OCI-LY7 (cell line): ENCODE measurements around the gene C10orf62. TPM values are rescaled to one million over a fixed set of nuclear protein-coding genes. Genes with fewer than 3 reads are reported as not detected.

Experiments used
- BruUV-seq: library from RNA; stranded (reverse); fragments of 400-500 nt; replicated peaks from 2 replicates; lab custom pipeline; 2021; lab: Mats Ljungman, UMichigan
- CTCF ChIA-PET: fragments of 300-600 bp; sonication (Branson Sonifier 250); formaldehyde crosslinking; loops from one replicate; lab custom pipeline; 2022; ENCODE audit warnings: antibody characterized with exemption; ENCODE audit not compliant: unreplicated experiment; lab: Charles Lee
- POLR2A ChIA-PET: fragments of 300-600 bp; sonication (Branson Sonifier 250); formaldehyde crosslinking; loops from one replicate; lab custom pipeline; 2022; ENCODE audit warnings: antibody characterized with exemption; lab: Charles Lee
- DNase-seq: peaks from one replicate; pipeline ENCODE4 v3.0.0-alpha.2; 2015; ENCODE audit warnings: low spot score
- H2AFZ ChIP-seq: fragments of 200-600 bp; sonication (generic), shearing (Covaris generic); 2 replicates; pipeline ENCODE4 v1.6.1; 2014; ENCODE audit warnings: mild to moderate bottlenecking, antibody characterized with exemption, low read length, moderate library complexity
- H3K27ac ChIP-seq: fragments of 200-600 bp; sonication (generic); 2 replicates; pipeline ENCODE4 v1.5.1; 2014; ENCODE audit warnings: mixed run types, low read depth, mild to moderate bottlenecking, moderate library complexity, low read length, inconsistent platforms; ENCODE audit not compliant: poor library complexity, severe bottlenecking
- H3K36me3 ChIP-seq: fragments of 200-600 bp; sonication (generic); 2 replicates; pipeline ENCODE4 v1.6.1; 2014; ENCODE audit warnings: mild to moderate bottlenecking, antibody characterized with exemption, low read length, moderate library complexity, mixed read lengths; ENCODE audit not compliant: insufficient read depth
- H3K4me1 ChIP-seq: fragments of 200-600 bp; sonication (generic); 2 replicates; pipeline ENCODE4 v1.5.1; 2014; ENCODE audit warnings: mild to moderate bottlenecking, low read length; ENCODE audit not compliant: insufficient read depth, poor library complexity, severe bottlenecking
- H3K4me2 ChIP-seq: fragments of 200-600 bp; sonication (generic); 2 replicates; pipeline ENCODE4 v1.6.1; 2014; ENCODE audit warnings: mild to moderate bottlenecking, low read length
- H3K4me3 ChIP-seq: fragments of 200-600 bp; sonication (generic); 2 replicates; pipeline ENCODE4 v1.5.1; 2014; ENCODE audit warnings: mild to moderate bottlenecking, low read depth, low read length; ENCODE audit not compliant: poor library complexity, severe bottlenecking
- H3K79me2 ChIP-seq: fragments of 200-600 bp; sonication (generic); 2 replicates; pipeline ENCODE4 v1.6.1; 2016; ENCODE audit warnings: low read depth, mild to moderate bottlenecking, low read length, moderate library complexity, mixed read lengths; ENCODE audit not compliant: insufficient read depth
- H3K9me2 ChIP-seq: fragments of 200-600 bp; sonication (generic); 2 replicates; pipeline ENCODE4 v1.6.1; 2016; ENCODE audit warnings: mild to moderate bottlenecking, low read length, mixed read lengths; ENCODE audit not compliant: insufficient read depth
- H3K9me3 ChIP-seq: fragments of 200-600 bp; sonication (generic); 2 replicates; pipeline ENCODE4 v1.6.1; 2014; ENCODE audit warnings: mild to moderate bottlenecking, mixed run types, low read length, mixed read lengths
- H4K20me1 ChIP-seq: fragments of 200-600 bp; sonication (generic); 2 replicates; pipeline ENCODE4 v1.6.1; 2014; ENCODE audit warnings: mild to moderate bottlenecking, antibody characterized with exemption, low read length, moderate library complexity, mixed read lengths; ENCODE audit not compliant: insufficient read depth
- EZH2phosphoT487 ChIP-seq: fragments of 200-600 bp; sonication (generic); IDR thresholded peaks from 2 replicates; pipeline ENCODE4 v1.6.1; 2018; ENCODE audit warnings: low read depth, borderline replicate concordance, mild to moderate bottlenecking, mixed run types, antibody characterized with exemption, low read length, moderate library complexity, mixed read lengths
- intact Hi-C: fragments of 100-400 bp; cut with micrococcal nuclease; formaldehyde crosslinking; loops from one replicate; pipeline ENCODE4 v1.10.0; 2022; ENCODE audit not compliant: unreplicated experiment
- total RNA-seq, 2 experiments: library from RNA; depleted of rRNA in 1 of 2; stranded (reverse); fragments of >200 nt in 1 of 2; shearing (Covaris generic) in 1 of 2; gene quantifications; 2 replicates each; pipeline ENCODE4 v1.2.3, GENCODE V29; 2014 to 2022
- TF ChIP-seq, protein P1 (sequence below): fragments of 200-600 bp; sonication (generic); conservative IDR thresholded peaks from 2 replicates; pipeline ENCODE4 v1.5.1; 2014; ENCODE audit warnings: mild to moderate bottlenecking, antibody characterized with exemption, low read length, moderate library complexity, mixed read lengths

The C10orf62 gene
- total RNA-seq, 2 experiments from 2014 or later = not detected

DNA sequence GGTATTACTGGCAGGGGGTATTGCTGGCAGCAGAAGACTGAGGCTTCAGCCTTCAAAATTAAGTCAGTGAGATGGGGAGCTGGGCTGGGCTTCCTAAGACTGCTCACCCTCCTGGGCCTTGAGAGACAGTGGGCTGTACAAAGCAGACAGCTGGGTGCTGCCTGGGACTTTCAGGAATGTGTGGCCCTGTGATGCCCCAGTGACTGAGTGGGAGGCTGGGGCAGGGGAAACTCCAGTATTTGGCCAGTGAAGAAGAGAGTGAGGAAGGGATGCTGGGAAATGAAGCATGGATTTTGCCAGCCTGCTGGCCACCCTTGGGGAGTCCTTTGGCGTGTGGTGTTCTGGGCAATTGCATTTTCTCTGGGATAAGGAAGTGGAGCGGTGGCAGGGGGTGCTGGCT, 16.5 kb upstream of the C10orf62 start:
- TF ChIP-seq, protein P1, sequence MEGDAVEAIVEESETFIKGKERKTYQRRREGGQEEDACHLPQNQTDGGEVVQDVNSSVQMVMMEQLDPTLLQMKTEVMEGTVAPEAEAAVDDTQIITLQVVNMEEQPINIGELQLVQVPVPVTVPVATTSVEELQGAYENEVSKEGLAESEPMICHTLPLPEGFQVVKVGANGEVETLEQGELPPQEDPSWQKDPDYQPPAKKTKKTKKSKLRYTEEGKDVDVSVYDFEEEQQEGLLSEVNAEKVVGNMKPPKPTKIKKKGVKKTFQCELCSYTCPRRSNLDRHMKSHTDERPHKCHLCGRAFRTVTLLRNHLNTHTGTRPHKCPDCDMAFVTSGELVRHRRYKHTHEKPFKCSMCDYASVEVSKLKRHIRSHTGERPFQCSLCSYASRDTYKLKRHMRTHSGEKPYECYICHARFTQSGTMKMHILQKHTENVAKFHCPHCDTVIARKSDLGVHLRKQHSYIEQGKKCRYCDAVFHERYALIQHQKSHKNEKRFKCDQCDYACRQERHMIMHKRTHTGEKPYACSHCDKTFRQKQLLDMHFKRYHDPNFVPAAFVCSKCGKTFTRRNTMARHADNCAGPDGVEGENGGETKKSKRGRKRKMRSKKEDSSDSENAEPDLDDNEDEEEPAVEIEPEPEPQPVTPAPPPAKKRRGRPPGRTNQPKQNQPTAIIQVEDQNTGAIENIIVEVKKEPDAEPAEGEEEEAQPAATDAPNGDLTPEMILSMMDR = no peak
- no peak for TF ChIP-seq EZH2phosphoT487
- no peak for DNase-seq
- Histone ChIP-seq H3K36me3 (no peaks in the 10 kb centered on the region), H4K20me1 (no peaks in the 10 kb centered on the region), H3K27ac (no peak overlapping the region), H3K4me3 (no peak overlapping the region), H2AFZ (no peak overlapping the region), H3K9me3 (no peaks in the 10 kb centered on the region), H3K9me2 (no peaks in the 10 kb centered on the region), H3K4me2 (no peak overlapping the region), H3K79me2 (no peaks in the 10 kb centered on the region), H3K4me1 (no peaks in the 10 kb centered on the region)
- CTCF ChIA-PET = interaction anchor here (1.6 kb wide), 1 partner anchor 39 kb away, joined by 3 read pairs; no protein-coding TSS in a partner anchor
- intact Hi-C loops = loop anchor here (5.0 kb wide), 1 partner anchor 159 kb away; no protein-coding TSS in a partner anchor
- no TSS peak for BruUV-seq
- POLR2A ChIA-PET = interaction anchor here (1.3 kb wide), 1 partner anchor 38 kb away, joined by 3 read pairs; no protein-coding TSS in a partner anchor

- intact Hi-C loops = loop anchor here (5.0 kb wide), 1 partner anchor 159 kb away; no protein-coding TSS in a partner anchor
- Histone ChIP-seq H3K36me3 (no peaks in the 10 kb centered on the region), H3K9me2 (no peaks in the 10 kb centered on the region), H3K27ac (no peak overlapping the region), H3K9me3 (no peaks in the 10 kb centered on the region), H3K4me3 (no peak overlapping the region), H3K4me2 (no peak overlapping the region), H3K4me1 (no peaks in the 10 kb centered on the region), H4K20me1 (no peaks in the 10 kb centered on the region), H3K79me2 (no peaks in the 10 kb centered on the region), H2AFZ (no peak overlapping the region)
- DNase-seq = no peak
- TF ChIP-seq, protein P1 = no peak
- no peak for TF ChIP-seq EZH2phosphoT487
- POLR2A ChIA-PET = no interaction called here
- no TSS peak for BruUV-seq
- CTCF ChIA-PET = no interaction called here
Measured at GRCh38 chr10:97573672-97574071, 15.8 kb upstream of the C10orf62 start.

GRCh38 chr10:97574374-97575126, 15.0 kb upstream of the C10orf62 start:
- TF ChIP-seq, protein P1 = no peak
- no peak for TF ChIP-seq EZH2phosphoT487
- Histone ChIP-seq H3K4me2 (no peak overlapping the region), H3K4me1 (no peaks in the 10 kb centered on the region), H3K79me2 (no peaks in the 10 kb centered on the region), H3K4me3 (no peak overlapping the region), H3K9me3 (no peaks in the 10 kb centered on the region), H3K36me3 (no peaks in the 10 kb centered on the region), H3K9me2 (no peaks in the 10 kb centered on the region), H2AFZ (no peak overlapping the region), H4K20me1 (no peaks in the 10 kb centered on the region), H3K27ac (no peak overlapping the region)
- no TSS peak for BruUV-seq
- intact Hi-C loops = loop anchor here (5.0 kb wide), 1 partner anchor 158 kb away; no protein-coding TSS in a partner anchor
- CTCF ChIA-PET = no interaction called here
- POLR2A ChIA-PET = no interaction called here
- DNase-seq = no peak
